HK-2 (cell line): ENCODE data around the gene CD86.
"Not testable (repeated sequence)": the region's sequence is repeated elsewhere in the genome, so short reads cannot be mapped to it uniquely, and the experiment has no call there.

Source experiments
- DNase-seq: peaks from one replicate; pipeline ENCODE4 v3.0.0-alpha.2; 2018; ENCODE audit not compliant: unreplicated experiment

The CD86 gene, protein sequence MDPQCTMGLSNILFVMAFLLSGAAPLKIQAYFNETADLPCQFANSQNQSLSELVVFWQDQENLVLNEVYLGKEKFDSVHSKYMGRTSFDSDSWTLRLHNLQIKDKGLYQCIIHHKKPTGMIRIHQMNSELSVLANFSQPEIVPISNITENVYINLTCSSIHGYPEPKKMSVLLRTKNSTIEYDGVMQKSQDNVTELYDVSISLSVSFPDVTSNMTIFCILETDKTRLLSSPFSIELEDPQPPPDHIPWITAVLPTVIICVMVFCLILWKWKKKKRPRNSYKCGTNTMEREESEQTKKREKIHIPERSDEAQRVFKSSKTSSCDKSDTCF

DNA sequence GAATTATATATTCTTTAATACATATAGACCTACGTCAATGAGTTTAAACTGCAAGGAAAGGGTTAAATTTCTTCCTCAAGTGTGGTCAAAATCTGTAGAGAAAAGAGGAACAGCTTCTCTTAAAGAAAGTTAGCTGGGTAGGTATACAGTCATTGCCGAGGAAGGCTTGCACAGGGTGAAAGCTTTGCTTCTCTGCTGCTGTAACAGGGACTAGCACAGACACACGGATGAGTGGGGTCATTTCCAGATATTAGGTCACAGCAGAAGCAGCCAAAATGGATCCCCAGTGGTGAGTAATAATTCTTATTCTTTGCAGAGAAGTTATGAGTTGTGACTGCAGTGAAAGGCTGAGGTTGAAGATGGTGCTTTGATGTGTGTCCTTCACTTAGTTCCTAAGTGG, at the start of gene CD86:
CD86 (plus strand) TSS at position 148 of the 400 bp plus-strand sequence; CDS start at position 276, 128 bp downstream.
- DNase-seq = no peak

DNA sequence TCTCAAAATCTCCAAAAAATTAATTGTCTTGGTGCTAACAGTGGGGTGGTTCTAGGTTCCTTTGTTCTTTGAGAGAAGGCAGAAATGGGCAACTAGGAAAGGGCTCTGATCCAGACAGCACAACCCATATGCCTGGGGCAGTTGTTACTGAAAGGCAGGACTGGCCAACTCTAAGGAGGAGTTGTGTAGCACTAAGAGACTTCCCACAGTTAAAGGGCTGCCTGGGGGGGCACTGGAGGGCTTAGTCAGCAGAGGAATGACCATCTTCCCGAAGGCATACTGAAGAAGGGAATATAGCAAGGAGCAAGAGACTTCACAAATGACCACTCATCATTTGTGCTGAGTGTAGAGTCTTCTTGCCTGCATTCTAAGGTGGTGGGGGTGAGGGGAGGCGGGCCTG, 48.9 kb upstream of the CD86 start:
- DNase-seq = no peak

DNA sequence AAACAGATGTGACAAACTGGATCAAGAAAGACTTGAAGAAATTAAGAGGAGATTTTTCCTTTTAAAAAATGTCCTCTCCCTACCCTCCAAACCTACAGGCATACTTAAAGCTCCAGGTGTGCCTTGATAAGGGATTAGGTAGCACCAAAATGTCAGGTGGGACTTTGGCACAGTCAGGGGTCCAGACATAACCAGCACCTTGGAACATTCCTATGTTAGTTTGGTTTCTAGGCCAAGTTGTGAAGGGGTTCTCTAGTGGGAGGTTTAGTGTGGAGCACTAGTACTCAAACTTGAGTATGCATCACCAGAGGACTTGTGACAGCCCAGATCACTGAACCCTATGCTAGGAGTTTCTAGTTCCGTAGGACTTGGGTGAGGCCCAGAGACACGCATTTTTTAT, 47.0 kb upstream of the CD86 start:
- no peak for DNase-seq

DNA sequence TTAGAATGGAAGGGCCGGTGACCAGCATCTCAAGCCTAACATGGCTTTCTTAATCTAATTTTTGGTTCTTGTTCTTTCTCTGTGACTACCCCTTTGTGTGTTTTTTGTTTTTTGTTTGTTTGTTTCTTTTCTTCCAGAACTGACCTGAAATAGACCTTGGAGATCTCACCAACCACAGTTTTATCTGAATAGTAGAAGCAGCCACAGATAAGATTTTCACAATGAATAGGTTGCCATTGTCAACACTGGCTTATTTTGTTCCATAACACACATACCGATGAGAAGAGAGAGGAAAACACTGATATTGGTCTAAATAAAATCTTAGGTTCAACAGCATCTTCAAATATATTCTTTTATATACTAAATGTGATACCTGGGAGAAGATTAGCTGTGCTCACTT, 44.7 kb upstream of the CD86 start:
- no peak for DNase-seq

DNA sequence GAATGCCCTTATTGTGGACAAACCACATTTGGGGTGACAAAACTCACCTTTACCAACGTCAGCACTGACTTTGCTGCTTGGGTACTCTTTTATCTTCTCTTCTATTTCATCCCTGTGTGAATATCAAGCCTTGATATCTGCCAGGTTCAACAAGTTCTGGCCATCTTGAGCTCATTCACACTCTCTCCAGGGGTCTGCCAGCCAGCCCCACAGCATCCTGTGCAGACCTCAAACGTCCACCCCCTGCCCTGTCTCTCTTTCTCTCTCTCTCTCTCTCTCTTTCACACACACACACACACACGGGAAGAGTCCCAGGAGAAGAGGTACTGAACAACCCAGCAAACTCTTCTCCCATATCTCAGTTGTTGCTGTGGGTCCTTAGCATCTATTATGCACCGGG, 43.8 kb upstream of the CD86 start:
- no peak for DNase-seq

DNA sequence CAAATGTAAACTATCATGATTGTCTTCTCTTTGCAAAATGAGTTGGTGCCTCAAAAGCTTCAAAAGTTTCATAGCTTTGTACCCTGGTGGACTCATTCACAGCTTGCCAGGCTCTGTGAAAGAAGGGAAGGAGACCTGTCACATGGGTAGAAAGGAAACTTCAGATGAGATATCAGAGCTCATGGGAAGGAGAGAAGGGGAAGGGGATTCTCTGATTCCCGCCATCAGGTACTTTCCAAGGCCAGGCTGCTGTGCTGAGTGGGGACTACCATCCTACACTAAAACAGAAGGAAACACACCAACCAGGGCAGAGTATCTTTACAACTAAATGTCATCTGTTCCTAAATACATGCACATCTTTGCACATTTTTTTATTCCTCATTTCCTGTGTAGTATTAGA, 42.3 kb upstream of the CD86 start:
- no peak for DNase-seq

DNA sequence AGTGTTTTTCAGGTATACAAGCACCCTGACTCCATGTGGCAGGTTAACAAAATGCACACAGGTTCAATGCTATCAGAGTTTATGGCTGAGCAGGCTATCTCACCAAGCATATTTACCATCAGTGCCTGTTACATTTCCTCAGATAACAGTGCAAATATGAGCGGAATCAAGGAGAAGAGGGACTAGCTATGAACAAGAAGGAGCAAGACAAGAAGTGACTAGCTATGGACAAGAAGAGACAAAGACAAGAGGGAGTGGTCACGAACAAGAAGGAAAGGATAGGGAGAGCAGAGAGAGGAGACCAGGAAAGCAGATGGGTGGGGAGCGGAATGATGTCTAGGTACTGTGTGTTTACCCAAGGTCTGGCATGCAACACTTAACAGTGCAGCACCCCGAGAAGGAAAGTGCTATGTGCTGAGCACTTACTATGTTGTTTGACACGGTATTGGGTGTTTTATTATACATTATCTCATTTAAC, 41.7 kb upstream of the CD86 start:
- DNase-seq = no peak

DNA sequence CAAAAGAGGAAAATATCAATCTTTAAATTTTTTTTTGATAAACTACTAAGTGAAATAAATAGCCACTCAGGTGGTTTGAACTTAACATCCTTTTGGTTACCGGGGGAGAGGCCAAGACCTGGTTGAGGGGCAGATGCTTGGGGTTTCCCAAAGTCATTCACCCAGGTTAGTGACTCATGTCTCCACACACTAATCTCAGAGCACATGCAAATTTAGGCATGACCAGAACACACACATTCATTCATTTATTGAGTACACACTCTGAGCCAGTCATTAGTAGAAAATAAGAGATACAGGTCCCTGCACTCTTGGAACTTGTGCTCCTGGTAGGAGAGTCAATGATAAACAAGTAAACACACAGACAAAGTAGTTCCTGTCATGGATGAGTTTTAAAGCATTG, 40.4 kb upstream of the CD86 start:
- no peak for DNase-seq

DNA sequence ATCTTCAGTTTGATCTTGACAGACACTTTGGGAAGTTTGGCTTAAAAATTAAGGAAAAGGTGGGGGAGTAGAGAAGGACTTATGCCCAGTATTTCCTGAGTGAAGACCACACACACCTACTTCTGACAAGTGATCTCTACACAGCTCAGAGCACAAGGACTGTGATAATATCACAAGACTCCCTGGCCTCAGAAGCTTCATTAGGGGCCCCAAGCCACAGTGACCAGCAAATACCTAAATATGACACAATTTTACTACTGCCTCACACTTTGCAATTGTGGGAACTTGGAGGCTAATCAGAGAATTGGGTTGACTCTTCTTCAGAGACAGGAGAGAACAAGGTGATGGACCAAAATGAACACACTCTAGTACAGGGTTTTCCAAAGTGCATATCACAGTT, 35.7 kb upstream of the CD86 start:
- no peak for DNase-seq

DNA sequence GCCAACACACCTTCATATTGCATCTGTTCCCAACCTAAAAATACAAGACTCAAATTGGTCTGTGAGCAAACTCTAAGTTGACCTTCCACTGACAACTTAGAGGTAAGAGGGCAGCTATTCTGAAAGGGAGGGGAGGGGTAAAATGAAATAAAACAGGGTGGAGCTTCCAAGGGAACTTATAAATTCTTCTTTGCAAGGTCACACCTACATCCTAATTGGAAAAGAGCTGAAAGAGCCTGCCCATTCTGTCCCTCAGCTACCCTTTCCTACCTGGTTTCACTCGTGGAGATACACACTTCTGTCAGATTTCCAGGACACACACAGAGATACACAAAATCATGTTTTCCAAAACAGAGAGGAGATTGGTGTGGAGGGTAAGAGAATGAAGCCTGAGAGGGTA, 34.1 kb upstream of the CD86 start:
- DNase-seq = no peak

DNA sequence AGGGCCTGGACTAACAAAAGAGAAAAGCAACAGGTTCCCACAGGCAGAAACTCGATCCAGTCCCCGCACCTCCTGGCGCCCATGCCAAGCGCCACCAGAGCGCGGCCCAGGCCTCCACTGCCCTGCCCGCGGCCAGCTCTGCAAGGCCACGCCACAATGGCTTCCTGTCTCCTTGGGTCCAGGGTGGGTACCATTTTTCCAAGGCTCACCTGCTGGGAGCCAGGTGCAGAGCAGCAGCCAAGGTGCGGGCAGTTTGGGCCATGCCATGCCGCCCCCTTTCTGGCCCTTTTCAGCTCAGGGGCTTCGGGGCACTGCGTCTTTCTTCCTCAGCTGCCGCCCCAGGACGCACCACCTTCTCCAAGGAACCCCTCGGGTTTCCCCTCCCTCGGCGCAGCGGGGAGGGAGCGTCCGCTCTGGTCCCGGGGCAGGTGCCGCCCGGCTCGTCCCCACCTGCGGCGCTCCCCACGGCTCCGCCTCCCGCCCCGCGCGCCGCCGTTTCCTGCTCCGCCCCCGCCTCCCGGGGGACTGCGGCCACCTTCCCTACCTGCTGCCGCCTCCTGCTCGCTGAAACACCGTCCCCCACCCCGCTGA, 33.3 kb upstream of the CD86 start, which contains the start of gene ILDR1:
ILDR1 (minus strand) TSS at position 437 of the 591 bp plus-strand sequence; CDS start at position 267, 170 bp downstream.
- peak; percentile 14 for DNase-seq

DNA sequence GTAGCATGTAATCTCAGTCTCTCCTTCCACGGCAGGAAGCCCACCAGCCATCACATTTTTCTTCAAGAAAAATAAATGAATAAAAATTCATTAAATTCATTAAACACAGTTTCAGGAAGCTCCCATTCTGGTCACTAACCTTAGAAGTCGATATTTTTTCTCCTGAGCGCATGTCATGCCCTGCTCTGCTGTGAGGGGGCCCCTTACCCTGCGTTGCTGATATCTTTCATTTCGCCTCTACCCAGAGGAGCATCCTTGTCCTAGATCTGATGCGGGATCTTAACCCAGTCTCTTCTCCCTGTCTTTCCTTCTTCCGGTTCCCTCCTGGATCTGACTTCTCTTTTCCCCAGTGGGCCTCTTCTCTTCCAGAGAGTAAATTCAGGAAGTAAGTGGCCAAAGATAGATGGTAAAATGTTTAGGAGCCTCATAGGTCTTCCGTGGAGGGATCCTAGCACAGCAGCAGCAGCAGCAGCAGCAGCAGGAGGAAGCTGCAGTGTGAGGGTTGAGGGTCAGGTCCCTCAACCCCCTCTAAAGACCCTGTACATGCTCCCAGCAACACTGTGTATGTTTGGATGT, 31.7 kb upstream of the CD86 start:
- DNase-seq = no peak

DNA sequence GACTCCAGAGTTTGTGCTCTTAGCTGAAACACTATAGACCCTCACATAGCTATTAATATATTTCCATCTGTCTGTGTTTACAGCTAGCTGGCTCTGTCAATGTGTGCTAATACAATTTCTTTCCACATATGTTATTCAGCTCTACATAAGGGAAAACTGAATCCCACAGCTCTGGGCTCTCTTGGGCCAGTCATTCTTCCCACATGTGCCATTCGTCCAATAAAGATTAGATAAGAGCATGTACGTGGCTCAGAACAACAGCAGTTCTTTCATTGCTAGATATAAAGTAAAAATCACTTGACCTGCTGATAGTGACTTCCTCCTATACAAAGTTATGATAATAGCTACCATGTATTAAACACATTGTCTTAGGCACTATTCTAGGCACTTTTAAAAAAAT, 30.4 kb upstream of the CD86 start:
- no peak for DNase-seq

DNA sequence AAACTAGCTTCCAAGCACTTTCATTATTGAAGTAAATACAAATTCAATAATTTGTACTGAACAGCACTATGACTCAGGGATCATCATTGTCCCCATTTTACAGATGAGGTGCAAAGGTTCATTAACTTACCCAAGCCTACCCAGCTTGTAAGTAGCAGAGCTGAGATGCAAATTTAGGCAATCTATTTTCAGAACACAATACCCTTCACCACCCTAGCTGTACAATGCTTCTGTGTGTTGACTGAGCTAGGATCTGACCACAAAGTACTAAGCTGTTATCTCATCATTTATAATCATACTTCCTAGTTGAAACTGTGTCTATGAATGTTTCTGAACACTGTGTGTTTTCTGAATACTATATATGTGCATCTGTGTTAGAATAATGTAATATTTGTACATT, 29.9 kb upstream of the CD86 start:
- DNase-seq = no peak

DNA sequence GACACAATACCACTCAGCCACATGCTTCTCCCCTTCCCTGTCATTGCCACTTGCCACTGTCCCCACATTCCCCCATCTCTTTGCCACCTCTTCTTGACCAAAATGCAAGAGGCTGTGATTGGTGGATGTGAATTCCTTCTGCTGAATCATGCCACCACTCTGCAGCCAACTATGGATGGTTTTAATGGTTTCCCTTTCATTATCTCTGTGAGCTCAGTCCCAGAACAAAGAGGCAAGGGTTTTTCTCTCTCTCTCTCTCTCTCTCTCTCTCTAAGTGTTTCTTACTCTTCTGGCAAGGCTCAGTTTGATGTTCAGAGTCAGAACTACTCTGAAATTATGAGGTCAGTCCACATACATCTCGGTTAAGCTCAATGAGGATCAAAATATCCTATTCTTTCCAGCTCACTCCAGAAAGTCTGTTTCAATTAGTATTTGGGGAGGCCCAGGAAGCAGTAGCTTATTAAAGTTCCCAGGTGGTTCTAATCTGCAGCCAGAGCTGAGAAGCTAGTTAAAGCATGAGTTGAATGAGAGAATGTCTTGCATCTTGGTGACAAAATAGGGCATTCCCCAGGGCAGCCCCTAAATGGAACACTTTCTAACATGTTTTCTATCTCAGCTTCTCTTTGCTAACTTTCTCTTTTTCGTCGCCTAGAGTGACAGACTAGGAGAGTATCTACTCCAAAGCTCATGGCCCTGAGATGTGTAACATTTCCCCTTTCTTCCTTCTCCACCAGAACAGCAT, 24.6 kb upstream of the CD86 start:
- no peak for DNase-seq

DNA sequence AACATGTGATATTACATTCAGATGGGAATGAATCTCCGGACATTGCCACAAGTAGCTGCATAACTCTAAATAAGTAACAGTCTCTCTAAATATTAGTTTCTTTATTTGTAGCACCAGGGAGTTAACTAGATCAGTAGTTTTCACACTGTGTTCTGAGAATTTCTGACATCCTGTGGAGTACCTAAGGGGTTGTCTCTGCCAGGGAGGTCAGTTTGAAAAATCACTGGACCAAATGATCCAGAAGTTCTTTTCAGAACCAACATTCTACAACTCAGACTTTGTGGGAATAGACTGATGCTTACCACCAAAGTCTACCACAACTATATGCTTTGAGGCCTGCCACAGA, 24.1 kb upstream of the CD86 start:
- DNase-seq = no peak

DNA sequence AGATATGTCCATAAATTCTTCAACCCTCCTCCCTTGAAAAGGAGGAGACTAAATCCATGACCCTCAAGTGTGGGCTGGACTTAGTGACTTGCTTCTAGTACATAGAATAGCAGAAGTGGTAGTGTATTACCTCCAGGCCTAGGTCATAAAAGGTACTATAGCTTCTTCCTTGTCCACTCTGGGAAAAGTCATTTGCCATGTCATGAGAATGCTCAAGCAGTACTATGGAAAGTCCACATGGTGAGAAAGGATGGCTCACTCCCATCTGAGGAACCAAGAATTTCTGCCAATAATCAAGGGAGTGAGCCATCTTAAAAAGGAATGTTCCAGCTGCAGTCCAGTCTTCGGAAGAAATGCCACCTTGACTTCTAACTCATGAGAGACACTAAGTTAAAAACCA, 22.6 kb upstream of the CD86 start:
- DNase-seq = no peak

DNA sequence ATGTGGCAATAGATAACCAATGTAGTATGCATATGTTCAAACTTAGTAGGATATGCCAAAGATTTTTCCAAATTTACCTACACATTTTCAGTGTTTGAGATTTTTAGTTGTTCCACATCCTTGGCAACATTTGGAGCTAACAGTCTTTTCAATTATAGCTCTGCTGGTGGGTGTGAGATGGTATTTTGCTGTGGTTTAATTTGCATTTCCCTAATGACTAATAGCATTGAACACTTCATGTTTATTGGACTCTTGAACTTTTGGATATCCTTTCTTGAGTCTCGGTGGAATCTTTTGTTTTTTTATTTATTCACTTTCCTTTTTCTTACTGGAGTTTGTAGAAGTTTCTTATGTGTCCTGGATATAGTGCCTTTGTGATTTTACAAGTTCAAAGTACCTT, 22.1 kb upstream of the CD86 start:
- no peak for DNase-seq

DNA sequence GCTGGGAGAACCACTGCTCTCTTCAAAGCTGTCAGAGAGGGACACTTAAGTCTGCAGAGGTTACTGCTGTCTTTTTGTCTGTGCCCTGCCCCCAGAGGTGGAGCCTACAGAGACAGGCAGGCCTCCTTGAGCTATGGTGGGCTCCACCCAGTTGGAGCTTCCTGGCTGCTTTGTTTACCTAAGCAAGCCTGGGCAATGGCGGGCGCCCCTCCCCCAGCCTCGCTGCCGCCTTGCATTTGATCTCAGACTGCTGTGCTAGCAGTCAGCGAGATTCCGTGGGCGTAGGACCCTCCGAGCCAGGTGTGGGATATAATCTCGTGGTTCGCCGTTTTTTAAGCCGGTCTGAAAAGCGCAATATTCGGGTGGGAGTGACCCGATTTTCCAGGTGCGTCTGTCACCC, 7.9 kb upstream of the CD86 start:
- not testable (repeated sequence) for DNase-seq

DNA sequence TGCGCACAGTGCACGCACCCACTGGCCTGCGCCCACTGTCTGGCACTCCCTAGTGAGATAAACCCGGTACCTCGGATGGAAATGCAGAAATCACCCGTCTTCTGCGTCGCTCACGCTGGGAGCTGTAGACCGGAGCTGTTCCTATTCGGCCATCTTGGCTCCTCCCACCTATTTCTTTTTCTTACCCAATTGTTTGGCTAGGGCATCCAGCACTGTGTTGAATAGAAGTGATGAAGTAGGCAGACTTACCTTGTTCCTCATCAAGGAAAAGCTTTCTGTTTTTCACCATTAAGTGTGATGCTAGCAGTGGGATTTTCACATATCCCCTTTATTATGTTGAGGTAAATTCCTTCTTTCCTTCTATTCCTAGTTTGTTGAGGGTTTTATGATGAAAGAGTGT, 7.4 kb upstream of the CD86 start:
- not testable (repeated sequence) for DNase-seq

DNA sequence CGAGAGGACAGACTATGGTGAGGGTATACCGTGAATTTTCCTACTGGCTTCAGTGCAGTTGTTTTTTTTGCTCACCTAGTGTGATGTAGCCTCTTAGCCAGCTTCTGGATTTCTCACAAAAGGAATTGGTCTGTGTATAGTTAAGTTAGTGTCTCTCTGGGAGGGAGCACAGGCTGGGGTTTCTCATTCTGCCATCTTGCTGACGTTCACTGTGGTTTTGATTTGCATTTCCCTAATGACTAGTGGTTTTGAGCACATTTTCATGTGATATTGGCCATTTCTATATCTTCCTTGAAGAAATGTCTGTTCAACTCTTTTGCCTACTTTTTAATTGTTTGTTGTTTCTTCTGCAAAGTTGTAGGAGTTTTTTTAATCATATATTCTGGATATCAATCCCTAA, 2.2 kb upstream of the CD86 start:
- no peak for DNase-seq

DNA sequence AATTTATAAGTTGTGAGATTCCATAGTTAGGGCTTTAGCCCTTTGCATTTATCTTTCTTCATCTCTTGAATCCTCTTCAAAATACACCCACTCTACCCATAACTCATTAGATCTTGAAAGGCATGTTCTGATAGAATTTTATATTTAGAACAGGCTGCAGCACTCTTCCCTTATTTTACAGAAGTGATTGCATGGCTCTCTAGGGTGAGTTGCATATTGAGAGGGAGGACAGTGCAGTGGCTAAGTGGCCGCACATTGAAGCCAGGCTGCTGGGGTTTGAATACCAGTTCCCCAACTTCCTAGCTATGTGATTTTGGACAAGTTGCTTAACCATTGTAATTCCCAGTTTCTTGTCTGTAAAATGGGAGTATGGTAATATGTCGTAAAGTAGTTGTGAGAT, 2.5 kb downstream of the CD86 start:
- DNase-seq = no peak

DNA sequence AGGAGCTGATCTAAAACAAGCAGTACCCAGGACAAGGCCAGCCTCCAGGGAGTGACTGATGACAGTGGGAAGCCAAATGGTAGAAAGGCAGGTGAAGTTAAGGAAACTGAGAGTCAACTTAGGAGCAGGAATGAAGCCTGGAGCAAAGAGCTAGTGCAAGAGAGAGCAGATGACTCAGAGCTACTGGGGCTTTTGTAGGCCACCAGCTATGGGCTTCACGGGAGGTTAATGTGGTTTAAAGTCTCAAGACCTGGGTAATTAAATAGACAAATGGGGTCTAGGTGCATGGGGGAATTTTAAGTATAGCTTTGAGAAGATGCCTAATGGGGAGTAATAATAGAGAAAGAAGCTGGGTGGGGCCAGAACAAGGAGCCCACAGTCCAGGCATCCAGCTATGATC, 3.1 kb downstream of the CD86 start:
- DNase-seq = no peak
